DOHH2 (cell line): ENCODE measurements around the gene FBXO11.

ENCODE experiments used
- H3F3A ChIP-seq: fragments of 200-600 bp; sonication (generic), shearing (Covaris generic); 2 replicates; pipeline ENCODE4 v1.6.0; 2016; ENCODE audit warnings: antibody characterized with exemption, mild to moderate bottlenecking; ENCODE audit not compliant: control insufficient read depth, insufficient read depth
- H3K27ac ChIP-seq: fragments of 200-600 bp; sonication (generic); 2 replicates; pipeline ENCODE4 v1.5.1; 2014; ENCODE audit warnings: low read depth, mild to moderate bottlenecking, low read length, moderate library complexity
- H3K27me3 ChIP-seq: fragments of 200-600 bp; sonication (generic); 2 replicates; pipeline ENCODE4 v1.6.1; 2014; ENCODE audit warnings: mild to moderate bottlenecking, low read length, mixed read lengths; ENCODE audit not compliant: control insufficient read depth
- H3K36me3 ChIP-seq: fragments of 200-600 bp; sonication (generic); 2 replicates; pipeline ENCODE4 v1.6.1; 2014; ENCODE audit warnings: mild to moderate bottlenecking, low read length, moderate library complexity, mixed read lengths; ENCODE audit not compliant: control insufficient read depth
- H3K4me1 ChIP-seq: fragments of 200-600 bp; sonication (generic); 2 replicates; pipeline ENCODE4 v1.6.1; 2014; ENCODE audit warnings: mild to moderate bottlenecking, low read length, mixed read lengths; ENCODE audit not compliant: control insufficient read depth
- H3K4me2 ChIP-seq: fragments of 200-600 bp; sonication (generic); 2 replicates; pipeline ENCODE4 v1.6.0; 2014; ENCODE audit warnings: mild to moderate bottlenecking, low read length, moderate library complexity
- H3K4me3 ChIP-seq: fragments of 200-600 bp; sonication (generic); 2 replicates; pipeline ENCODE4 v1.5.1; 2014; ENCODE audit warnings: mild to moderate bottlenecking, low read length, mixed read lengths
- H3K79me2 ChIP-seq: fragments of 200-600 bp; sonication (generic); 2 replicates; pipeline ENCODE4 v1.6.1; 2014; ENCODE audit warnings: mild to moderate bottlenecking, low read length, mixed read lengths; ENCODE audit not compliant: control insufficient read depth
- H3K9me2 ChIP-seq: fragments of 200-600 bp; sonication (generic); replicated peaks from 2 replicates; pipeline ENCODE4 v1.6.1; 2014; ENCODE audit warnings: mild to moderate bottlenecking, low read length, mixed read lengths; ENCODE audit not compliant: control insufficient read depth
- H3K9me3 ChIP-seq: fragments of 200-600 bp; sonication (generic); 2 replicates; pipeline ENCODE4 v1.6.1; 2014; ENCODE audit warnings: antibody characterized with exemption, low read length, mixed read lengths; ENCODE audit not compliant: control insufficient read depth, insufficient read depth
- H4K20me1 ChIP-seq: fragments of 200-600 bp; sonication (generic); 2 replicates; pipeline ENCODE4 v1.6.0; 2014; ENCODE audit warnings: low read depth, mild to moderate bottlenecking, antibody characterized with exemption, low read length, moderate library complexity; ENCODE audit not compliant: control insufficient read depth, insufficient read depth
- EZH2phosphoT487 ChIP-seq: fragments of 200-600 bp; sonication (generic); IDR thresholded peaks from 2 replicates; pipeline ENCODE4 v1.6.1; 2017; ENCODE audit warnings: borderline replicate concordance, mild to moderate bottlenecking, antibody characterized with exemption, low read length, moderate library complexity, mixed read lengths
- TF ChIP-seq, protein P1 (sequence below): fragments of 200-600 bp; sonication (generic); IDR thresholded peaks from one replicate; pipeline ENCODE4 v1.5.1; 2014; ENCODE audit warnings: antibody characterized with exemption, mild to moderate bottlenecking, low read depth, low read length; ENCODE audit not compliant: poor library complexity, severe bottlenecking

The FBXO11 gene

DNA sequence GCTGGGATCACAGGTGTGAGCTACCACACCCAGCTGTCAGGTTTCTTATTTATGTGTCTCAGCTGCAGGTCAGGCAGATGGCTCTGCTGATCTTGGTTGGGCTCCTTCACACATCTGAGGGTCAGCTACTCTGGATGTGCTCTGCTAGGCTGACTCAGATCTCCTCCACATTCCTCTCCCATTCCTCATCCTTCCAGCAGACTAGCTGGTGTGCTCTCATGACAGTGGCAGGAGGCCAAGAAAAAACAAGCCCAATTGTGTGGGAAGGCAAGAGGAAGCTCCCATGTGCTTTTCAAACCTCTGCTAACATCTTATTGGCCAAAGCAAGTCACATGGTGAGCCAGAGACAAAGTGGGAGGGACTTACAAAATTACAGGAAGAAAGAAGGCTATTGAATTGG, 135.1 kb downstream of the FBXO11 start:
- H4K20me1 ChIP-seq: no peaks in the 10 kb centered on the region

DNA sequence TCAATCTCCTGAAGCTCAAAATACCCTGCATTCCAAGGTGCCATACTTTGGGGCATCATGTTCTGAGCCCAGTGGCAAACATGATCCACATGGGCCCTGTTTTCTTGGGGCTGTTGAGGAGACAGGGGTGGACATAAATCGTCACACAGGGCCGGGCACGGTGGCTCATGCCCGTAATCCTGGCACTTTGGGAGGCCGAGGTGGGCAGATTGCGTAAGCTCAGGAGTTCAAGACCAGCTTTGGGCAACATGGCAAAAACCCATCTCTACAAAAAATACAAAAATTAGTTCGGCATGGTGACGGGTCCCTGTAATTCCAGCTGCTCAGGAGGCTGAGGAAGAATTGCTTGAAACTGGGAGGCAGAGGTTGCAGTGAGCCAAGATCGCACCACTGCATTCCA, 137.0 kb downstream of the FBXO11 start:
- no peak overlapping the region for H3K27ac ChIP-seq
- H3F3A ChIP-seq: peaks cover 13% of the 10 kb centered on the region; the same call in 1 of the 2 replicates
- no peaks in the 10 kb centered on the region for H3K9me3 ChIP-seq
- TF ChIP-seq EZH2phosphoT487: no peak
- TF ChIP-seq, protein P1, sequence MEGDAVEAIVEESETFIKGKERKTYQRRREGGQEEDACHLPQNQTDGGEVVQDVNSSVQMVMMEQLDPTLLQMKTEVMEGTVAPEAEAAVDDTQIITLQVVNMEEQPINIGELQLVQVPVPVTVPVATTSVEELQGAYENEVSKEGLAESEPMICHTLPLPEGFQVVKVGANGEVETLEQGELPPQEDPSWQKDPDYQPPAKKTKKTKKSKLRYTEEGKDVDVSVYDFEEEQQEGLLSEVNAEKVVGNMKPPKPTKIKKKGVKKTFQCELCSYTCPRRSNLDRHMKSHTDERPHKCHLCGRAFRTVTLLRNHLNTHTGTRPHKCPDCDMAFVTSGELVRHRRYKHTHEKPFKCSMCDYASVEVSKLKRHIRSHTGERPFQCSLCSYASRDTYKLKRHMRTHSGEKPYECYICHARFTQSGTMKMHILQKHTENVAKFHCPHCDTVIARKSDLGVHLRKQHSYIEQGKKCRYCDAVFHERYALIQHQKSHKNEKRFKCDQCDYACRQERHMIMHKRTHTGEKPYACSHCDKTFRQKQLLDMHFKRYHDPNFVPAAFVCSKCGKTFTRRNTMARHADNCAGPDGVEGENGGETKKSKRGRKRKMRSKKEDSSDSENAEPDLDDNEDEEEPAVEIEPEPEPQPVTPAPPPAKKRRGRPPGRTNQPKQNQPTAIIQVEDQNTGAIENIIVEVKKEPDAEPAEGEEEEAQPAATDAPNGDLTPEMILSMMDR: no peak
- no peak overlapping the region for H3K4me3 ChIP-seq
- no peaks in the 10 kb centered on the region for H3K9me2 ChIP-seq
- H3K36me3 ChIP-seq: peaks cover 37% of the 10 kb centered on the region
- H3K27me3 ChIP-seq: no peaks in the 10 kb centered on the region
- no peak overlapping the region for H3K4me2 ChIP-seq
- no peaks in the 10 kb centered on the region for H4K20me1 ChIP-seq
- H3K79me2 ChIP-seq: peaks cover 34% of the 10 kb centered on the region
- peaks cover 61% of the 10 kb centered on the region for H3K4me1 ChIP-seq

More for the DNA sequence above, 135.1 kb downstream of the FBXO11 start:
- Histone ChIP-seq H3K4me2 (peak overlapping the region; percentile 1; the same call in 1 of the 2 replicates), H3K4me3 (no peak overlapping the region), H3K9me3 (no peaks in the 10 kb centered on the region), H3K27ac (no peak overlapping the region), H3K4me1 (peaks cover 46% of the 10 kb centered on the region), H3K36me3 (peaks cover 33% of the 10 kb centered on the region), H3K9me2 (no peaks in the 10 kb centered on the region), H3K27me3 (no peaks in the 10 kb centered on the region), H3F3A (peaks cover 5% of the 10 kb centered on the region; the same call in 1 of the 2 replicates), H3K79me2 (peaks cover 34% of the 10 kb centered on the region)
- no peak for TF ChIP-seq EZH2phosphoT487
- TF ChIP-seq, protein P1: no peak

DNA sequence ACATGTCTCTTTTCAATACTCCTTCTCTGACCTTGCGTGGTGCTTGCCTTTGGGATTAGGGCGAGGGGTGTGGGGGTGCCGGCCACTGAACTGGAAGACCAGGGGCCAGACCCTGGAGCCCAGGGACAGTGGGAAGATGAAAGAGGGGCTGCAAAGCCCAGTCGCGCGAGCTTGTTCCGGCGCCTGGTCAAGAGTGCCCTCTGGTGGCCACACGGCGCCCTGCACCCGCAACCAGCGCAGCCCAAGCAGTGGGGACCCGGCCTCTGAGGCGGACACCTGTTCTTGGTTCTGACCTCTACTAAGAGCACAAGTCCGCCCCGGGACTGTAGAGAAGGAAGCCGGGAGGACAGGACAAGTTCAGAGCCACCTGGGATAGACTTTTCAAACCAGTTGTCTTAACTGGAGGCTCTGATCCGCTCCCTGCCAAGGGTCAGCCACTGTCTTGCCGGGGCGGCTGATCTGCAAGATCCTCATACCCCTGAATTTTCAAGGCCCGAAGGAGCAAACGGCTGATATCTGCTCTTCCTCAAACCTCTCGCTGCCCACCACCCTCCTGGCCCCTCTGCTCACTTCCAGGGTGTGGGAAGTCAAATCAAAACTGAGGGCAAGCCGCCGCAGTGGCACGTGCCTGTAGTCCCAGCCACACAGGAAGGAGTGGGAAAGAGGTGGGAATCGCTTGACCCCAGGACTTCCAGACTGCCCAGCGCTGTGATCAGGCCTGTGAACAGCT, 138.3 kb downstream of the FBXO11 start:
- H4K20me1 ChIP-seq: no peaks in the 10 kb centered on the region
- no peaks in the 10 kb centered on the region for H3K9me3 ChIP-seq
- peaks cover 71% of the 10 kb centered on the region for H3K4me1 ChIP-seq
- H3K27me3 ChIP-seq: no peaks in the 10 kb centered on the region
- H3K4me2 ChIP-seq: peak overlapping the region; percentile 54
- H3K9me2 ChIP-seq: no peaks in the 10 kb centered on the region
- peak overlapping the region; percentile 43 for H3K27ac ChIP-seq
- no peak for TF ChIP-seq EZH2phosphoT487
- TF ChIP-seq, protein P1: peak; percentile 99
- peaks cover 43% of the 10 kb centered on the region for H3K36me3 ChIP-seq
- peaks cover 14% of the 10 kb centered on the region; the same call in 1 of the 2 replicates for H3F3A ChIP-seq
- peak overlapping the region; percentile 24; the same call in 1 of the 2 replicates for H3K4me3 ChIP-seq
- peaks cover 34% of the 10 kb centered on the region for H3K79me2 ChIP-seq
